ENCODE results near the gene MAMDC4.
"Not testable (repeated sequence)": the region's sequence is repeated elsewhere in the genome, so short reads cannot be mapped to it uniquely, and the experiment has no call there.

Gene MAMDC4

GRCh38 chr9:136851941-136852663 is at the start of gene MAMDC4:
TSS of gene MAMDC4 (plus strand) at chr9:136852346. CDS start at chr9:136852417, 71 bp downstream.
- DNase-seq: no peak

GRCh38 chr9:136803009-136803550 is 49.1 kb upstream of the MAMDC4 start:
- not testable (repeated sequence) for DNase-seq

- no peak for DNase-seq
These were observed 48.3 kb upstream of the MAMDC4 start for GRCh38 chr9:136803551-136804508.

GRCh38 chr9:136804509-136805206 is 47.5 kb upstream of the MAMDC4 start:
- no peak for DNase-seq

GRCh38 chr9:136805207-136805740 is 46.9 kb upstream of the MAMDC4 start:
- no peak for DNase-seq

- no peak for DNase-seq
These were observed 46.1 kb upstream of the MAMDC4 start for GRCh38 chr9:136806067-136806466.

- no peak for DNase-seq
These were observed 45.4 kb upstream of the MAMDC4 start for GRCh38 chr9:136806631-136807201.

GRCh38 chr9:136807281-136808074 is 44.7 kb upstream of the MAMDC4 start, which contains the start of gene RABL6:
TSS of gene RABL6 (plus strand) at chr9:136807948. CDS start at chr9:136808197, 249 bp downstream.
- peak; percentile 92 for DNase-seq

GRCh38 chr9:136808075-136808805 is 43.9 kb upstream of the MAMDC4 start:
- peak; percentile 81 for DNase-seq

- no peak for DNase-seq
These were observed 43.4 kb upstream of the MAMDC4 start for GRCh38 chr9:136808806-136809158.

- no peak for DNase-seq
These were observed 37.3 kb upstream of the MAMDC4 start for GRCh38 chr9:136814725-136815421.

- DNase-seq: no peak
These were observed 36.7 kb upstream of the MAMDC4 start for GRCh38 chr9:136815422-136815782.

GRCh38 chr9:136820971-136821825 is 30.9 kb upstream of the MAMDC4 start:
- no peak for DNase-seq

- DNase-seq: no peak
These were observed 30.2 kb upstream of the MAMDC4 start for GRCh38 chr9:136821826-136822544.

- no peak for DNase-seq
These were observed 28.8 kb upstream of the MAMDC4 start for GRCh38 chr9:136823136-136824046.

- no peak for DNase-seq
These were observed 27.5 kb upstream of the MAMDC4 start for GRCh38 chr9:136824496-136825225.

All from activated CD8-positive, alpha-beta memory T cell treated with anti-CD3 and anti-CD28 coated beads for 24 hours (primary cell).